Keratinocyte (primary cell): ENCODE results near the gene KIF26A. TPM values are rescaled to one million over a fixed set of nuclear protein-coding genes. Genes with fewer than 3 reads are reported as not detected.

Experiments
- DNase-seq: peaks from one replicate; pipeline ENCODE4 v3.0.0-alpha.2; 2011; ENCODE audit warnings: low read depth, missing footprints, low spot score
- FAIRE-seq: peaks from 2 replicates; lab custom pipeline; 2011; peaks lifted over from hg19 to GRCh38; lab: Jason Lieb, UNC
- H2AFZ ChIP-seq: 2 replicates; pipeline ENCODE4 v1.6.0; 2012; ENCODE audit warnings: low read length, control low read depth, inconsistent platforms; ENCODE audit not compliant: control insufficient read depth
- H3K27ac ChIP-seq: 2 replicates; pipeline ENCODE4 v1.5.1; 2011; ENCODE audit warnings: low read length; ENCODE audit not compliant: control insufficient read depth, insufficient read depth
- H3K27me3 ChIP-seq: 3 replicates; pipeline ENCODE4 v1.6.0; 2011; ENCODE audit warnings: low read length; ENCODE audit not compliant: control insufficient read depth, insufficient read depth; ENCODE audit errors: extremely low read depth
- H3K36me3 ChIP-seq, 2 experiments: 2 replicates in 1 of 2; 3 replicates in 1 of 2; pipeline ENCODE4 v1.5.1; 2011; ENCODE audit warnings: low read length in 2 of 2, mild to moderate bottlenecking in 1 of 2; ENCODE audit not compliant: control insufficient read depth in 2 of 2, insufficient read depth in 2 of 2; ENCODE audit errors: extremely low read depth in 1 of 2
- H3K4me1 ChIP-seq: 3 replicates; pipeline ENCODE4 v1.5.1; 2011; ENCODE audit warnings: low read length; ENCODE audit not compliant: control insufficient read depth, insufficient read depth; ENCODE audit errors: extremely low read depth
- H3K4me2 ChIP-seq: 3 replicates; pipeline ENCODE4 v1.6.0; 2011; ENCODE audit warnings: low read depth, low read length; ENCODE audit not compliant: control insufficient read depth, insufficient read depth; ENCODE audit errors: extremely low read depth
- H3K4me3 ChIP-seq, 3 experiments: fragments of 200-600 bp in 1 of 3; sonication (generic) in 1 of 3; 2 replicates in 2 of 3; 3 replicates in 1 of 3; pipeline ENCODE4 v1.5.1; 2011 to 2016; ENCODE audit warnings: low read length in 3 of 3, mild to moderate bottlenecking in 3 of 3, control low read depth in 2 of 3, inconsistent platforms in 1 of 3, low read depth in 1 of 3, mixed read lengths in 1 of 3, mixed run types in 1 of 3, moderate library complexity in 1 of 3; ENCODE audit not compliant: control insufficient read depth in 2 of 3, insufficient read depth in 2 of 3; ENCODE audit errors: extremely low read depth in 1 of 3
- H3K79me2 ChIP-seq: 2 replicates; pipeline ENCODE4 v1.6.0; 2012; ENCODE audit warnings: low read length; ENCODE audit not compliant: control insufficient read depth, insufficient read depth
- H3K9ac ChIP-seq: 3 replicates; pipeline ENCODE4 v1.6.0; 2011; ENCODE audit warnings: low read length; ENCODE audit not compliant: control insufficient read depth, insufficient read depth; ENCODE audit errors: extremely low read depth
- H3K9me1 ChIP-seq: 3 replicates; pipeline ENCODE4 v1.6.0; 2011; ENCODE audit warnings: low read length; ENCODE audit not compliant: control insufficient read depth, insufficient read depth; ENCODE audit errors: extremely low read depth
- H3K9me3 ChIP-seq: 2 replicates; pipeline ENCODE4 v1.5.1; 2012; ENCODE audit warnings: low read depth, low read length; ENCODE audit not compliant: control insufficient read depth
- H4K20me1 ChIP-seq: 3 replicates; pipeline ENCODE4 v1.6.0; 2011; ENCODE audit warnings: low read length; ENCODE audit not compliant: control insufficient read depth, insufficient read depth; ENCODE audit errors: extremely low read depth
- EZH2 ChIP-seq: IDR thresholded peaks from one replicate; pipeline ENCODE4 v1.6.1; 2012; ENCODE audit warnings: inconsistent platforms, mild to moderate bottlenecking, low read length, moderate library complexity
- dilution Hi-C: fragments of 300-500 bp; cut with MboI; formaldehyde crosslinking; loops from one replicate; pipeline ENCODE4 v1.7.0; 2020; ENCODE audit warnings: low sequenced_read_pairs; ENCODE audit not compliant: extremely low pct_ligation_motif_present
- polyA plus RNA-seq, 5 experiments: library from polyadenylated mRNA; depleted of rRNA in 3 of 5; stranded (reverse) in 3 of 5; stranded (forward) in 1 of 5; unstranded in 1 of 5; fragments of >200 nt; gene quantifications; 1 replicate in 1 of 5; 2 replicates in 3 of 5; 3 replicates in 1 of 5; pipeline versions ENCODE4 v1.2.1 to v1.2.3, GENCODE V29; 2011 to 2012; ENCODE audit warnings: missing spikeins in 2 of 5, low read depth in 1 of 5, low replicate concordance in 1 of 5
- TF ChIP-seq, protein P1 (sequence below), 3 experiments: IDR thresholded peaks in 1 of 3; conservative IDR thresholded peaks in 1 of 3; optimal IDR thresholded peaks in 1 of 3; 2 replicates in 2 of 3; 3 replicates in 1 of 3; pipeline versions ENCODE3 to v1.5.1; 2011; ENCODE audit warnings: low read length in 3 of 3, mild to moderate bottlenecking in 3 of 3, moderate library complexity in 2 of 3, control low read depth in 1 of 3, inconsistent platforms in 1 of 3; ENCODE audit not compliant: insufficient read depth in 2 of 3; ENCODE audit errors: extremely low read depth in 1 of 3

The KIF26A gene
- polyA plus RNA-seq, 1 donor (not counting 4 experiments of a cell fraction or from before 2014, with no cell fraction given): 0.07 TPM

- Histone ChIP-seq H3K9me1 (no peaks in the 10 kb centered on the region), H3K4me1 (no peaks in the 10 kb centered on the region), H4K20me1 (no peaks in the 10 kb centered on the region), H3K27ac (no peak overlapping the region), H3K9me3 (no peaks in the 10 kb centered on the region), H3K27me3 (no peaks in the 10 kb centered on the region), H3K36me3 (no peaks in the 10 kb centered on the region), H3K79me2 (no peaks in the 10 kb centered on the region), H2AFZ (no peak overlapping the region), H3K4me2 (no peak overlapping the region), H3K4me3 (no peak overlapping the region), H3K9ac (no peak overlapping the region)
- FAIRE-seq: no peak
- TF ChIP-seq, protein P1, sequence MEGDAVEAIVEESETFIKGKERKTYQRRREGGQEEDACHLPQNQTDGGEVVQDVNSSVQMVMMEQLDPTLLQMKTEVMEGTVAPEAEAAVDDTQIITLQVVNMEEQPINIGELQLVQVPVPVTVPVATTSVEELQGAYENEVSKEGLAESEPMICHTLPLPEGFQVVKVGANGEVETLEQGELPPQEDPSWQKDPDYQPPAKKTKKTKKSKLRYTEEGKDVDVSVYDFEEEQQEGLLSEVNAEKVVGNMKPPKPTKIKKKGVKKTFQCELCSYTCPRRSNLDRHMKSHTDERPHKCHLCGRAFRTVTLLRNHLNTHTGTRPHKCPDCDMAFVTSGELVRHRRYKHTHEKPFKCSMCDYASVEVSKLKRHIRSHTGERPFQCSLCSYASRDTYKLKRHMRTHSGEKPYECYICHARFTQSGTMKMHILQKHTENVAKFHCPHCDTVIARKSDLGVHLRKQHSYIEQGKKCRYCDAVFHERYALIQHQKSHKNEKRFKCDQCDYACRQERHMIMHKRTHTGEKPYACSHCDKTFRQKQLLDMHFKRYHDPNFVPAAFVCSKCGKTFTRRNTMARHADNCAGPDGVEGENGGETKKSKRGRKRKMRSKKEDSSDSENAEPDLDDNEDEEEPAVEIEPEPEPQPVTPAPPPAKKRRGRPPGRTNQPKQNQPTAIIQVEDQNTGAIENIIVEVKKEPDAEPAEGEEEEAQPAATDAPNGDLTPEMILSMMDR (optimal IDR thresholded peaks at IDR 0.05 in 1 of 3, IDR thresholded peaks at IDR 0.05 in 1 of 3, conservative IDR thresholded peaks at IDR 0.05 in 1 of 3; ENCODE audit: extremely low read depth in 1 of 3, insufficient read depth in 2 of 3, low read length in 3 of 3): no peak
- no peak for TF ChIP-seq EZH2
- DNase-seq: no peak
- dilution Hi-C loops: no loop called here
Measured at GRCh38 chr14:104164512-104164911, 26.1 kb downstream of the KIF26A start.

DNA sequence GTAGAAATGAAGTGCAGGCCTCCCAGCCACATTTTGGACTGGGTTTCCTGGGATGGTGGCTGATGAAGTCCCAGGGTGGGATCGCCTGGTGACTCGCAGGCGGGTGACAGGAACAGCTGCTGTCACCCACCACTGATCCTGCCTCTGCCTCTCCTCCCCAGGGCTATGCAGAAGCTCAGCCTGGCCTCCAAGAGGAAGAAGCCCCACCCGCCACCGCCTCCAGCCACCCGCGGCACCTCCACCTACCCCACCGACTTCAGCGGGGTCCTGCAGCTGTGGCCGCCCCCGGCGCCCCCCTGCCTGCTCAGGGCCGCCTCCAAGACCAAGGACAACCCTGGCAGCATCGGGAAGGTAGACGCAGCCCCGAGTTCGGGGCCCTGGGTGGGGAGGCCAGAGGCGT lies 28.3 kb downstream of the KIF26A start:
- Histone ChIP-seq H3K27me3 (no peaks in the 10 kb centered on the region), H3K4me3 (no peak overlapping the region), H3K9ac (no peak overlapping the region), H4K20me1 (no peaks in the 10 kb centered on the region), H3K27ac (no peak overlapping the region), H3K4me2 (no peak overlapping the region), H3K4me1 (peaks cover 2% of the 10 kb centered on the region), H3K79me2 (no peaks in the 10 kb centered on the region), H3K9me1 (no peaks in the 10 kb centered on the region), H3K36me3 (no peaks in the 10 kb centered on the region), H3K9me3 (no peaks in the 10 kb centered on the region), H2AFZ (no peak overlapping the region)
- TF ChIP-seq, protein P1 (optimal IDR thresholded peaks at IDR 0.05 in 1 of 3, IDR thresholded peaks at IDR 0.05 in 1 of 3, conservative IDR thresholded peaks at IDR 0.05 in 1 of 3; ENCODE audit: extremely low read depth in 1 of 3, insufficient read depth in 2 of 3, low read length in 3 of 3): no peak
- TF ChIP-seq EZH2: no peak
- FAIRE-seq (no peak), DNase-seq (no peak)
- dilution Hi-C loops: no loop called here
